ENCODE measurements around the gene PBRM1. TPM values are rescaled to one million over a fixed set of nuclear protein-coding genes. Genes with fewer than 3 reads are reported as not detected.

Gene PBRM1
- total RNA-seq, 1 donor from 2014 or later, result 192 TPM

DNA sequence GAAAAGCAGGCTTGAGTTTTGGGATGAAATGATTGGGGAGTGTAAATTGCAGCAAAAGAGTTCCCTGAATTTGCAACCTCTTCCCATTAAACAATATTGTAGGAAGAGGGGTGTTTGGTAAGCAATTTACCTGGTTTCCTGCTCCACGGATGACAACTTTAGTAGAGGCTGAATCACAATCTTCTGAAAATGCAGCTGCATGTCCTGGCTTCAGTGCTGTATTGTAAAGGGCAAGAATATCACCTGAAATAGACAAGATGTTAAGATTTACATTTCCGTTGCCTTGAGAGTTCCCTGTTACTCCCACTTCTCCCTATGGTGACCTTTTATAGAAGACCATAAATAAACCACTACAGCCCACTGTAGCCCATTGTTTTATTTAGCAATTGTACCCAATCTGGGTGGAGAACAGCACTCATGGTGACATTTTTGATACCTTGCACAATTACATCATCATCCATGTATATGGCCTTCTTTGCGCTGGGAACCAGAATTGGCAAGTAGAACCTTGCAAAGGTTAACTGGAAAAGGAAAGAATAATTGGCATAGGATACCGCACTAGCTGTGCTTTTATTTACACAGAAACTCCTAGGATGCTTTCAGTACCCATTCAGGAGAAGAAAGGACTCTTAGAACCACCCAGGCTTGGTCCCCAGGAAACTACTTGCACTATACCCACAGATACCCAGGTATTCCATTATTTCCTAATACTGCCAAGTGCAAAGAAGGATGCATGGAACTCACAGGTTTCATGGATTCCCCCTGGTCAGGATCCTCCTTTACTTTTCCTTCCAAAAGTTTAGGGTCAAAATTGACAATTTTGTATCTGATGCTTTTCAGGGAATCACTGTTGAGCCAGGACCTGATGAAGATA lies 10.3 kb upstream of the PBRM1 start:
- Mint-ChIP-seq H3K4me1 (ENCODE audit: low read depth, unreplicated experiment) (peaks cover 11% of the 10 kb centered on the region), H3K27ac (ENCODE audit: unreplicated experiment) (no peak overlapping the region)
- TF ChIP-seq, protein P1, sequence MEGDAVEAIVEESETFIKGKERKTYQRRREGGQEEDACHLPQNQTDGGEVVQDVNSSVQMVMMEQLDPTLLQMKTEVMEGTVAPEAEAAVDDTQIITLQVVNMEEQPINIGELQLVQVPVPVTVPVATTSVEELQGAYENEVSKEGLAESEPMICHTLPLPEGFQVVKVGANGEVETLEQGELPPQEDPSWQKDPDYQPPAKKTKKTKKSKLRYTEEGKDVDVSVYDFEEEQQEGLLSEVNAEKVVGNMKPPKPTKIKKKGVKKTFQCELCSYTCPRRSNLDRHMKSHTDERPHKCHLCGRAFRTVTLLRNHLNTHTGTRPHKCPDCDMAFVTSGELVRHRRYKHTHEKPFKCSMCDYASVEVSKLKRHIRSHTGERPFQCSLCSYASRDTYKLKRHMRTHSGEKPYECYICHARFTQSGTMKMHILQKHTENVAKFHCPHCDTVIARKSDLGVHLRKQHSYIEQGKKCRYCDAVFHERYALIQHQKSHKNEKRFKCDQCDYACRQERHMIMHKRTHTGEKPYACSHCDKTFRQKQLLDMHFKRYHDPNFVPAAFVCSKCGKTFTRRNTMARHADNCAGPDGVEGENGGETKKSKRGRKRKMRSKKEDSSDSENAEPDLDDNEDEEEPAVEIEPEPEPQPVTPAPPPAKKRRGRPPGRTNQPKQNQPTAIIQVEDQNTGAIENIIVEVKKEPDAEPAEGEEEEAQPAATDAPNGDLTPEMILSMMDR (IDR thresholded peaks at IDR 0.05; ENCODE audit: partially characterized antibody, unreplicated experiment), result no peak

DNA sequence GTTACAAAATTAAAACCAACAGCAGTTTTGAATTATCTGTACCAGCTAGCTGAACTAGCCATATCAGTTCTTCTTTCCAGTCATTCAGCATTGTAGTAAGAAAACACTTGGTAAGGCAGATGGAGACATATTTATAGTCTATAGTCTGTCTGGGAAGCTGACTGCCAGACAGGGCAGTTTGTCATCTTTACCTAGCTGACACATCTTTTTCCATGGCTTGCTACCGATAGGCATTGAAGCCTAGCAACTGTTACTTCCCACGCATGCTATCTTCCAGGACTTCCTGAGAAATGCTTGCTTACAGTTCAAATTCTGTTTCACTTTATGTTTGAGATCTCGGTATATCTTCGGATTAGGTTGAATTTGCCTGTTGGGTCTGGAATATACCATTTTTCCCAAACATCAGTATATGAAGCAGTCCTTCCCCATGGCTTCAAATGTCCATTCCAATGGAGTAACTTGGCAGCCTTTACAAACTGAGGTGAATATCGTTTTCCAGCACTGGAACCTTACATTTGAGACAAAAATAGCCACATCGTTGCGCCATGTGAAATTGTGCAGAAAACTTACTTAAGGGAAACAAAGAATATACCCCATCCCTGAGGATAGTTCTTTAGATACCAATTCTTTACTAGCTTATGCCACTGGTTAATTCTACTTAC lies 8.9 kb upstream of the PBRM1 start:
- DNase-seq, result no peak
- no peaks in the 10 kb centered on the region for H3K9me3 Mint-ChIP-seq (ENCODE audit: unreplicated experiment)
- peaks cover 3% of the 10 kb centered on the region for H3K4me1 Mint-ChIP-seq (ENCODE audit: low read depth, unreplicated experiment)
- H3K4me3 Mint-ChIP-seq (ENCODE audit: unreplicated experiment), result no peak overlapping the region
- H3K36me3 Mint-ChIP-seq (ENCODE audit: unreplicated experiment), result no peaks in the 10 kb centered on the region
- TF ChIP-seq, protein P1 (IDR thresholded peaks at IDR 0.05; ENCODE audit: partially characterized antibody, unreplicated experiment), result no peak
- H3K27ac Mint-ChIP-seq (ENCODE audit: unreplicated experiment), result no peak overlapping the region
- H3K27me3 Mint-ChIP-seq (ENCODE audit: unreplicated experiment), result no peaks in the 10 kb centered on the region

More for the DNA sequence above, 10.3 kb upstream of the PBRM1 start:
- H3K4me3 Mint-ChIP-seq (ENCODE audit: unreplicated experiment), result no peak overlapping the region
- H3K27me3 Mint-ChIP-seq (ENCODE audit: unreplicated experiment), result no peaks in the 10 kb centered on the region
- H3K9me3 Mint-ChIP-seq (ENCODE audit: unreplicated experiment), result no peaks in the 10 kb centered on the region
- no peaks in the 10 kb centered on the region for H3K36me3 Mint-ChIP-seq (ENCODE audit: unreplicated experiment)
- DNase-seq, result no peak

DNA sequence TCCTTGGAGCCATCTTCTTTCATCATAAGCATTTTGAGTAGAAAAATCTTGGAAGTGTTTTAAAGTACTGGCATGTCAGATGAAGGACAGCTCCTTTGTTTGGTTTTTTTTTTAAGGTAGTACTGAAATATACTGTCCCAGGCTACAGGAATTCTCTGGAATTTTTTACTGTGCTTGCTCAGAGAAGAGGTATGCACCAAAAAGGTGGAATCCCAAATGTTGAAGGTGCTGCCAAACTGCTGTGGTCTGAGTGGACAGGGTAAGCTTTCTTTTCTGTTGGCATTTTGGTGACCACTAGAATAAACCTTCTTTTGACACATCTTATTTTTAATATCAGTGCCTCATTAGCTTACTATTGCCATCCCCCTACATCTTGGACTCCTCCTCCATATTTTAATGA lies 7.4 kb upstream of the PBRM1 start:
- no peak overlapping the region for H3K4me3 Mint-ChIP-seq (ENCODE audit: unreplicated experiment)
- TF ChIP-seq, protein P1 (IDR thresholded peaks at IDR 0.05; ENCODE audit: partially characterized antibody, unreplicated experiment), result no peak
- no peaks in the 10 kb centered on the region for H3K4me1 Mint-ChIP-seq (ENCODE audit: low read depth, unreplicated experiment)
- no peak for DNase-seq
- no peaks in the 10 kb centered on the region for H3K36me3 Mint-ChIP-seq (ENCODE audit: unreplicated experiment)
- H3K27ac Mint-ChIP-seq (ENCODE audit: unreplicated experiment), result no peak overlapping the region
- no peaks in the 10 kb centered on the region for H3K27me3 Mint-ChIP-seq (ENCODE audit: unreplicated experiment)
- no peaks in the 10 kb centered on the region for H3K9me3 Mint-ChIP-seq (ENCODE audit: unreplicated experiment)

DNA sequence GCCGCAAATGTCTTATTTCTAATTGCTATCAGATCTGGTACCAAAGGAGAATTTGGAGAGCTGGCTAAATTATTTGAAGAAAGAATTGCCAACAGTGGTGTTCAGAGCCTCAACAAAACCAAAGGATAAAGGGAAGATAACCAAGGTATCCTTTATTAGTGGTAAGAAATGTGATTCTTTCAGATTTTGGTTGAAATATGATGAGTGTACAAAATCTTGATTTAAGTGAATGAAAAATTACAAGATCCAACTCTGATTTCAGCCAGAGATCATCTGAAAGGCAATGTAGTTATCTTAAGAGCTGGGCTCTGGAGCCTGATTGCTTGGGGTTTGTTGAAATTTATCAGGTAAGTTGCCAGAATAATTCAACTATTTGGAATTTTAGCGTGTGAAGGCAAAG lies 4.8 kb upstream of the PBRM1 start:
- no peaks in the 10 kb centered on the region for H3K36me3 Mint-ChIP-seq (ENCODE audit: unreplicated experiment)
- no peak for DNase-seq
- TF ChIP-seq, protein P1 (IDR thresholded peaks at IDR 0.05; ENCODE audit: partially characterized antibody, unreplicated experiment), result no peak
- H3K27me3 Mint-ChIP-seq (ENCODE audit: unreplicated experiment), result peaks cover 3% of the 10 kb centered on the region
- H3K9me3 Mint-ChIP-seq (ENCODE audit: unreplicated experiment), result peaks cover 5% of the 10 kb centered on the region
- no peaks in the 10 kb centered on the region for H3K4me1 Mint-ChIP-seq (ENCODE audit: low read depth, unreplicated experiment)
- H3K4me3 Mint-ChIP-seq (ENCODE audit: unreplicated experiment), result peak overlapping the region; percentile 15
- H3K27ac Mint-ChIP-seq (ENCODE audit: unreplicated experiment), result peak overlapping the region; percentile 52

DNA sequence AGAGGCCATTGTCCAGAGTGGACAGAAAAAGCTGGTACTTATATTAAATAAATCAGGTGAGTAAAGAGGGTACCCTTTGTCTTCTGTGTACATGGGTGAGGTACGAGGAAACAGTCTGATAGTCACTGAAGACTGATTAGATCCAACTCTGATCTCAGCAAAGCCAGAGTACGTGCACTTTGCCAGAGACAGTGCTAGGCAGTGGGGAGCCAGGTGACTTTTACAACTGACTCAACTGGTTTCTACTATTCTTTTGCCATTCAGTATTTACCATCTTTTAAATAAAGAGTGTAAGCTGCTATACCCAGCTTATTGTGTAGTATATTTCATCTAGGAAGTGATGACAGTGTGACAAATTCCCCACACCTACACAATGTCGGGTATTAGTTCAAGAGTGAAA lies 3.4 kb upstream of the PBRM1 start:
- no peak overlapping the region for H3K4me3 Mint-ChIP-seq (ENCODE audit: unreplicated experiment)
- no peak overlapping the region for H3K27ac Mint-ChIP-seq (ENCODE audit: unreplicated experiment)
- no peak for DNase-seq
- H3K36me3 Mint-ChIP-seq (ENCODE audit: unreplicated experiment), result peaks cover 4% of the 10 kb centered on the region
- TF ChIP-seq, protein P1 (IDR thresholded peaks at IDR 0.05; ENCODE audit: partially characterized antibody, unreplicated experiment), result no peak
- peaks cover 4% of the 10 kb centered on the region for H3K4me1 Mint-ChIP-seq (ENCODE audit: low read depth, unreplicated experiment)
- peaks cover 9% of the 10 kb centered on the region for H3K9me3 Mint-ChIP-seq (ENCODE audit: unreplicated experiment)
- H3K27me3 Mint-ChIP-seq (ENCODE audit: unreplicated experiment), result peaks cover 5% of the 10 kb centered on the region

All from glutamatergic neuron (in vitro differentiated cells).